Neuronal stem cell (in vitro differentiated cells): ENCODE measurements around the gene TRAPPC13. TPM values are rescaled to one million over a fixed set of nuclear protein-coding genes. Genes with fewer than 3 reads are reported as not detected.

Experiments used
- DNase-seq: peaks from one replicate; pipeline ENCODE4 v3.0.0-alpha.2; 2013; ENCODE audit warnings: low spot score
- H2AFZ ChIP-seq: one replicate; pipeline ENCODE4 v1.6.1; 2013; ENCODE audit warnings: mild to moderate bottlenecking, low read length, inconsistent platforms
- H2AK5ac ChIP-seq: 2 replicates; pipeline ENCODE4 v1.6.1; 2013; ENCODE audit warnings: low read depth, mild to moderate bottlenecking, inconsistent platforms, low read length, moderate library complexity, mixed read lengths
- H2BK120ac ChIP-seq: 2 replicates; pipeline ENCODE4 v1.6.1; 2013; ENCODE audit warnings: low read depth, mild to moderate bottlenecking, inconsistent platforms, low read length, moderate library complexity, mixed read lengths
- H2BK12ac ChIP-seq: one replicate; pipeline ENCODE4 v1.6.1; 2013; ENCODE audit warnings: low read length, inconsistent platforms
- H2BK15ac ChIP-seq: 2 replicates; pipeline ENCODE4 v1.6.1; 2013; ENCODE audit warnings: mild to moderate bottlenecking, low read length, inconsistent platforms, mixed read lengths
- H2BK5ac ChIP-seq: one replicate; pipeline ENCODE4 v1.6.1; 2013; ENCODE audit warnings: inconsistent platforms, mild to moderate bottlenecking, low read length, moderate library complexity
- H3K14ac ChIP-seq: one replicate; pipeline ENCODE4 v1.6.1; 2013; ENCODE audit warnings: low read length, inconsistent platforms
- H3K18ac ChIP-seq: 2 replicates; pipeline ENCODE4 v1.6.1; 2013; ENCODE audit warnings: low read length, inconsistent platforms
- H3K23ac ChIP-seq: 2 replicates; pipeline ENCODE4 v1.6.1; 2013; ENCODE audit warnings: low read depth, mild to moderate bottlenecking, mixed read lengths, low read length, inconsistent platforms; ENCODE audit not compliant: poor library complexity
- H3K27ac ChIP-seq: replicated peaks from 3 replicates; pipeline ENCODE4 v1.5.1; 2013; ENCODE audit warnings: low read length, inconsistent platforms
- H3K27me3 ChIP-seq, 3 experiments: 2 replicates each; pipeline ENCODE4 v1.6.1; 2013; ENCODE audit warnings: low read length in 3 of 3, mild to moderate bottlenecking in 2 of 3, inconsistent platforms in 1 of 3, low read depth in 1 of 3, mixed read lengths in 1 of 3, moderate library complexity in 1 of 3; ENCODE audit not compliant: control insufficient read depth in 3 of 3, insufficient read depth in 3 of 3
- H3K36me3 ChIP-seq, 2 donors: replicated peaks in 1 of 2; 2 replicates each; pipeline ENCODE4 v1.6.1; 2013; ENCODE audit warnings: low read length in 2 of 2; ENCODE audit not compliant: control insufficient read depth in 2 of 2, insufficient read depth in 2 of 2
- H3K4ac ChIP-seq: 2 replicates; pipeline ENCODE4 v1.6.1; 2013; ENCODE audit warnings: inconsistent platforms, mild to moderate bottlenecking, low read length, moderate library complexity
- H3K4me1 ChIP-seq, 2 donors: 1 replicate in 1 of 2; 2 replicates in 1 of 2; pipeline ENCODE4 v1.6.1; 2013; ENCODE audit warnings: low read length in 2 of 2, low read depth in 1 of 2; ENCODE audit not compliant: control insufficient read depth in 2 of 2, insufficient read depth in 1 of 2
- H3K4me2 ChIP-seq: one replicate; pipeline ENCODE4 v1.6.1; 2013; ENCODE audit warnings: mild to moderate bottlenecking, low read length, inconsistent platforms; ENCODE audit not compliant: insufficient read depth, poor library complexity, severe bottlenecking
- H3K4me3 ChIP-seq, 2 donors: 2 replicates each; pipeline ENCODE4 v1.5.1; 2013; ENCODE audit warnings: low read length in 2 of 2, mild to moderate bottlenecking in 2 of 2, inconsistent platforms in 1 of 2, moderate library complexity in 1 of 2
- H3K79me1 ChIP-seq: one replicate; pipeline ENCODE4 v1.6.1; 2013; ENCODE audit warnings: low read depth, mild to moderate bottlenecking, inconsistent platforms, low read length, moderate library complexity
- H3K9ac ChIP-seq: one replicate; pipeline ENCODE4 v1.6.1; 2013; ENCODE audit warnings: mild to moderate bottlenecking, low read depth, low read length, inconsistent platforms; ENCODE audit not compliant: poor library complexity
- H3K9me3 ChIP-seq, 2 donors: replicated peaks in 1 of 2; 2 replicates each; pipeline versions ENCODE3 to v1.6.1; 2013; ENCODE audit warnings: low read length in 2 of 2, mild to moderate bottlenecking in 2 of 2, inconsistent platforms in 1 of 2, low read depth in 1 of 2, mixed read lengths in 1 of 2, moderate library complexity in 1 of 2; ENCODE audit not compliant: control insufficient read depth in 2 of 2, insufficient read depth in 1 of 2
- H4K8ac ChIP-seq: one replicate; pipeline ENCODE4 v1.6.1; 2013; ENCODE audit warnings: low read depth, mild to moderate bottlenecking, inconsistent platforms, low read length, moderate library complexity
- H4K91ac ChIP-seq: one replicate; pipeline ENCODE4 v1.6.1; 2013; ENCODE audit warnings: low read length, low read depth, mild to moderate bottlenecking, inconsistent platforms; ENCODE audit not compliant: poor library complexity
- WGBS, 2 donors: extraction: QIAGEN DNeasy Blood & Tissue Kit; methylation state at CpG; one replicate each; pipeline ENCODE4 v1.1.7; 2013; ENCODE audit warnings: missing lambda C conversion rate in 2 of 2, mixed read lengths in 1 of 2; ENCODE audit not compliant: insufficient read length in 2 of 2, insufficient replicate concordance in 1 of 2; ENCODE audit errors: extremely low coverage in 2 of 2; 5-methylcytosine and 5-hydroxymethylcytosine counted together
- polyA plus RNA-seq, 2 experiments: library from polyadenylated mRNA; stranded (reverse); fragments of 200-250 nt; gene quantifications; one replicate each; pipeline ENCODE4 v1.2.3, GENCODE V29; 2013

TRAPPC13 gene, protein sequence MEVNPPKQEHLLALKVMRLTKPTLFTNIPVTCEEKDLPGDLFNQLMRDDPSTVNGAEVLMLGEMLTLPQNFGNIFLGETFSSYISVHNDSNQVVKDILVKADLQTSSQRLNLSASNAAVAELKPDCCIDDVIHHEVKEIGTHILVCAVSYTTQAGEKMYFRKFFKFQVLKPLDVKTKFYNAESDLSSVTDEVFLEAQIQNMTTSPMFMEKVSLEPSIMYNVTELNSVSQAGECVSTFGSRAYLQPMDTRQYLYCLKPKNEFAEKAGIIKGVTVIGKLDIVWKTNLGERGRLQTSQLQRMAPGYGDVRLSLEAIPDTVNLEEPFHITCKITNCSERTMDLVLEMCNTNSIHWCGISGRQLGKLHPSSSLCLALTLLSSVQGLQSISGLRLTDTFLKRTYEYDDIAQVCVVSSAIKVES
- polyA plus RNA-seq (2013, experiment 1 of 2) = 13.0 TPM
- 13.9 TPM for polyA plus RNA-seq (2013, experiment 2 of 2)

DNA sequence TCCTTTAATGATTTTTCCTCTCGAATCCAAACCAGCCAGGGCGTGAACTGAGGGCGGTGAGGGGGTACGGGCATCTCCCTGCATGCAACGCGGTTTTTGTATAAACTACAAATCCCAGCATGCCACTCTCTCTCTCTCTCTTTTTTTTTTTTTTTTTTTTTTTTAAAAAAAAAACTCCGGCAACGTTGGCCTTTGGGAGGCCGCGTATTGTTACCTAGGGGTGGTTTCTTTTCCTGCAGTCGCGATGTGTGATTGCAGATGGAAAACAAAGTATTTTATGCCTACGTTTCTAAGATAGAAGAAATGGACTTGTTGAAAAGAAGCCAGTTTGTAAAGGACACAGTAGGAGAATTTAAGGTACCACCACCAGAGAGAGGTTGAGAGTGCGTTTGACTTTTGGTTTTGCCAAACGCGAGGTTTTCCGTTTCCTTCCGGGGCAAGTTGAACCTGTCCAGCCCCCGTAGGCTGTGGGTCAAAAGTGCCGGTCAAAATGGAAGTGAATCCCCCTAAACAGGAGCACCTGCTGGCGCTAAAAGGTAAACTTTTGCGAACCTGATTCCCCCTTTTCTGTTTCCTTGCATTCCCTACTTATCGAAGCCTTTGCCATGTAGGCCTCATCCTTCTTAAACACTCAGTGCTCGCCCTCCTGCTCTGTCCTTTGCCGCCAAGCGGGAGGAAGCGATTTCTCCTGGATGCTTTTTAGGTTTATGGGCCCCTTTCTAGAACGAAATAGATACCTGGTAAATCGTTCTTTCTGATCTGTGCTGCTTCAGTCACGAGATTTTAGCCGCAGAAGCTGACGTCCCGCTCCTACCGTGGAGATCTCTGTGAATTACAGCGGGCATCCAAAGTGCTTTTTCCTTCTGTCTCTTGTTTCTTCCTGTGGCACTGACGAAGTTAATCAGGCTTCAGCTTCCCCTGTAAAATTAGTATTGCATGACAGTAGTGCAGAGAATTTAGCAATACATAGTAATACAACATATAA is at the start of gene TRAPPC13, which contains the start of gene SHLD3:
TSS of gene TRAPPC13 (plus strand) at position 457 of the 985 bp plus-strand sequence. CDS start at position 491, 34 bp downstream.
TSS of gene SHLD3 (plus strand) at position 457 of the 985 bp plus-strand sequence. CDS start 4,561 bp downstream, outside the sequence.
- Histone ChIP-seq H3K18ac (peak within 1 kb of the TSS; percentile 94), H3K9ac (peak within 1 kb of the TSS; percentile 93), H2BK12ac (no peak within 1 kb of the TSS), H3K23ac (no peak within 1 kb of the TSS), H3K4me2 (peak within 1 kb of the TSS; percentile 66), H3K14ac (no peak within 1 kb of the TSS), H2AK5ac (no peak within 1 kb of the TSS), H2AFZ (peak within 1 kb of the TSS; percentile 93), H4K8ac (peak within 1 kb of the TSS; percentile 66), H2BK5ac (no peak within 1 kb of the TSS), H3K79me1 (no peaks in the 10 kb centered on the region), H3K4me1 (peaks cover 6 to 13% of the 10 kb centered on the region in 2 donors), H3K27ac (peak within 1 kb of the TSS; percentile 50), H3K36me3 (peaks cover 2 to 12% of the 10 kb centered on the region in 2 donors), H4K91ac (no peak within 1 kb of the TSS), H3K4me3 (peak within 1 kb of the TSS; percentile 75 to 97), H3K4ac (no peak within 1 kb of the TSS), H3K27me3 (no peaks in the 10 kb centered on the region), H2BK120ac (no peak within 1 kb of the TSS), H3K9me3 (no peaks in the 10 kb centered on the region), H2BK15ac (no peak within 1 kb of the TSS)
- peak; percentile 85 for DNase-seq
- no CpG with 5 or more reads among the region's 36 CpGs for WGBS, 2 donors

- Histone ChIP-seq H3K23ac (no peak overlapping the region), H2AFZ (no peak overlapping the region), H2BK5ac (no peak overlapping the region), H3K4me1 (no peaks in the 10 kb centered on the region), H3K9ac (no peak overlapping the region), H3K18ac (no peak overlapping the region), H3K4ac (no peak overlapping the region), H2BK15ac (no peak overlapping the region), H3K79me1 (no peaks in the 10 kb centered on the region), H3K27me3 (no peaks in the 10 kb centered on the region), H3K4me2 (no peak overlapping the region), H3K36me3 (peaks cover 9 to 86% of the 10 kb centered on the region in 2 donors), H3K4me3 (no peak overlapping the region), H2BK12ac (no peak overlapping the region), H3K9me3 (no peaks in the 10 kb centered on the region), H3K27ac (no peak overlapping the region), H4K91ac (no peak overlapping the region), H4K8ac (no peak overlapping the region), H2BK120ac (no peak overlapping the region), H3K14ac (no peak overlapping the region), H2AK5ac (no peak overlapping the region)
- no peak for DNase-seq
Measured at GRCh38 chr5:65577141-65577540, 47.7 kb upstream of the TRAPPC13 start.

DNA sequence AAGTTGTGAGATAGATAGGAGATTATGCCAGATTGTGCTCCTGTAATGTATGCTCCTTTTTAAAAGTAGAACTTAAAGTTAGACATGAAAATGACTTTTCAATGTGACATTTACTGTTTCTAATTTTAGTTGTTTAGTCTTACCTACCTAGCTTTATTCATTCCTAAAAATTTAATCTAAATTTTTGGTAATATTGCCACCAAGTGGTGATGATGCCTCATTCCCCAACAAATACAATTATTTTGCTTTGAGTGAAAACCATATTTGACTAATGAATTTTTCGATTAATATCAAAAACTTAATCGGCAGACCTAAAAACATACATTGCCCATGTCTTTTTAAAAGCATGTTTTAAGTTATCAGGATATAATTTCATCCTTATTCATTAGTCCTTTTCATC is 36.1 kb upstream of the TRAPPC13 start:
- H2BK5ac ChIP-seq = no peak overlapping the region
- no peak overlapping the region for H2BK15ac ChIP-seq
- no peak overlapping the region for H4K8ac ChIP-seq
- no peaks in the 10 kb centered on the region for H3K79me1 ChIP-seq
- H3K9me3 ChIP-seq = no peaks in the 10 kb centered on the region
- H3K4ac ChIP-seq = no peak overlapping the region
- no peak overlapping the region for H2BK12ac ChIP-seq
- no peak overlapping the region for H3K18ac ChIP-seq
- H3K4me1 ChIP-seq = no peaks in the 10 kb centered on the region
- H3K23ac ChIP-seq = no peak overlapping the region
- no peak overlapping the region for H3K4me2 ChIP-seq
- H3K27ac ChIP-seq = no peak overlapping the region
- H3K4me3 ChIP-seq = no peak overlapping the region
- H3K14ac ChIP-seq = no peak overlapping the region
- no peak for DNase-seq
- WGBS, 2 donors = no CpG with 5 or more reads among the region's 2 CpGs
- H2BK120ac ChIP-seq = no peak overlapping the region
- peaks cover 6 to 90% of the 10 kb centered on the region in 2 donors for H3K36me3 ChIP-seq
- no peaks in the 10 kb centered on the region for H3K27me3 ChIP-seq
- H2AK5ac ChIP-seq = no peak overlapping the region
- H4K91ac ChIP-seq = no peak overlapping the region
- H2AFZ ChIP-seq = no peak overlapping the region
- no peak overlapping the region for H3K9ac ChIP-seq
